Measurements from ENCODE around the gene CCDC7.

GRCh38 chr10:32627183-32627582 lies 181.2 kb downstream of the CCDC7 start:
- TF ChIP-seq, protein P1, sequence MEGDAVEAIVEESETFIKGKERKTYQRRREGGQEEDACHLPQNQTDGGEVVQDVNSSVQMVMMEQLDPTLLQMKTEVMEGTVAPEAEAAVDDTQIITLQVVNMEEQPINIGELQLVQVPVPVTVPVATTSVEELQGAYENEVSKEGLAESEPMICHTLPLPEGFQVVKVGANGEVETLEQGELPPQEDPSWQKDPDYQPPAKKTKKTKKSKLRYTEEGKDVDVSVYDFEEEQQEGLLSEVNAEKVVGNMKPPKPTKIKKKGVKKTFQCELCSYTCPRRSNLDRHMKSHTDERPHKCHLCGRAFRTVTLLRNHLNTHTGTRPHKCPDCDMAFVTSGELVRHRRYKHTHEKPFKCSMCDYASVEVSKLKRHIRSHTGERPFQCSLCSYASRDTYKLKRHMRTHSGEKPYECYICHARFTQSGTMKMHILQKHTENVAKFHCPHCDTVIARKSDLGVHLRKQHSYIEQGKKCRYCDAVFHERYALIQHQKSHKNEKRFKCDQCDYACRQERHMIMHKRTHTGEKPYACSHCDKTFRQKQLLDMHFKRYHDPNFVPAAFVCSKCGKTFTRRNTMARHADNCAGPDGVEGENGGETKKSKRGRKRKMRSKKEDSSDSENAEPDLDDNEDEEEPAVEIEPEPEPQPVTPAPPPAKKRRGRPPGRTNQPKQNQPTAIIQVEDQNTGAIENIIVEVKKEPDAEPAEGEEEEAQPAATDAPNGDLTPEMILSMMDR (IDR thresholded peaks at IDR 0.05): no peak
- TF ChIP-seq POLR2A (IDR thresholded peaks at IDR 0.05): no peak

Data from adrenal gland (tissue), 5 donors.